Inferior parietal cortex (tissue), 1 donor: ENCODE results near the gene KIF26B.
"Not testable (repeated sequence)": the region's sequence is repeated elsewhere in the genome, so short reads cannot be mapped to it uniquely, and the experiment has no call there.

Source experiments
- DNase-seq: peaks from one replicate; pipeline ENCODE4 v3.0.0-alpha.2; 2016; ENCODE audit errors: extremely low spot score

The KIF26B gene

DNA sequence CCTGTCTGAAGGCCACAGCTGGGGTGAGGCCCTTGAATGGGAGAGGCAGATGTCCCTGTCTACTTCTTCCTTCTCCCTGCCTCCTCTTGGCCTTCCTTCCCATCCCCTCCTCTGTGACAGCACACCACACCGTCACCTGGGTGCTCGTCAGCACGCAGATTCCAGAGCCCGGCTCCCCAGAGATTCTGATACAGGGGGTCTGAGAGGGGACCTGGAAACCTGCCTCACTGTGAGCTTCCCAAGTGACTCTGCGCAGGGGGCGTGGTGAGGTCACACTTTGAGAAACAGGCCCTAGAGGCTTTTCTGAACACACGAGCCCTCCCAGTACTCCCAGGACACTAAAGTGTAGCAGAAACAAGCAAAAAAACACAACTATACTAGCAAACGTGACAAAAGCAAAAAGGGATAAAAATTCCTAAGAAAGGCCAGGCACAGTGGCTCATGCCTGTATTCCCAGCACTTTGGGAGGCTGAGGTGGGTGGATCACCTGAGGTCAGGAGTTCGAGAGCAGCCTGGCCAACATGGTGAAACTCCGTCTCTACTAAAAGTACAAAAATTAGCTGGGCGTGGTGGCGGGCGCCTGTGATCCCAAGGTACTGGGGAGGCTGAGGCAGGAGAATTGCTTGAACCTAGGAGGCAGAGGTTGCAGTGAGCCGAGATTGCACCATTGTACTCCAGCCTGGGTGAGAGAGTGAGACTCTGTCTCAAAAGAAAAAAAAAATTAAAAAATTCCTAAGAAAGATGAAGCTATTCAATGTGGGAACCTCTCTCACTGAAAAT is 201.3 kb downstream of the KIF26B start:
- DNase-seq = not testable (repeated sequence)

GRCh38 chr1:245356891-245357585 is 202.3 kb downstream of the KIF26B start:
- DNase-seq = no peak

DNA sequence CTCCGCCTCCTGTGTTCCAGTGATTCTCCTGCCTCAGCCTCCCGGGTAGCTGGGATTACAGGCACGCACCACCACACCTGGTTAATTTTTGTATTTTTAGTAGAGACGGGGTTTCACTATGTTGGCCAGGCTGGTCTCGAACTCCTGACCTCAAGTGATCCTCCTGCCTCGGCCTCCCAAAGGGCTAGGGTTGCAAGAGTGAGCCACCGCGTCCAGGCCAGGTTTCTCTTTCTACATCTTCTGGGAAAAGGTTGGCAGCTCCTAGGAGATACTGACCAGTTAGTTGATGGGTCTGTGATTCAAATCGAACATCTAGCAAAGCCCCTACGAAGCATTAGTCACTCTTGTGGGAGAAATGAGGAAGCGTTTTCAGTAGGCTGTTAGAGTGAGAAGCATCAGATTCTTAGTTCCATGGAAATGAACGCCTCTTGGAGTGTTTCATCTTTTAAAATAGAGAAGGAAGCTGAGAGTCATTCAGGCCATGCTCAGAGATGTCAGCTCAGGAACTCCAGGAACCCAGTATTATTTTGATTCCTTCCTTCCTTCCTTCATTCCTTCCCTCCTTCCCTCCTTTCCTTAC is 204.4 kb downstream of the KIF26B start:
- DNase-seq = not testable (repeated sequence)

DNA sequence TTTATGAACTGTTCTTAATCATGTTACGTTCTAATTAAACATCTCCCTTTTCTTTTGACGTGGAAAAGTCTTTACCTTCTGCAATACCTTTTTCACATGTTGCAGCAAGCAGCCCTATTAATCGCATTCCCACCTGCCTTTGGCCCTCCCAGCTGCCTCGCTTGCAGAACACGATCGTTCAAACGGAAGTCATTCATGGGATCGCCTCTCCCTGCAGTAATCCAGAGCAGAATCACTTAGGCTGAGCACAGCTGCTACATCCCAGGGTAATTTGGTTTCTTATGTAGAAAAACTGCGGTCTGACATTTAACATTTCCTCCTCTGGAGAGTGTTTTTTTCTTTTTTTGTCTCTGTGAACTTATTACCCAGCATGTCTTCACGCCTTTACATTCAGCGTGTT is 206.3 kb downstream of the KIF26B start:
- DNase-seq = no peak

DNA sequence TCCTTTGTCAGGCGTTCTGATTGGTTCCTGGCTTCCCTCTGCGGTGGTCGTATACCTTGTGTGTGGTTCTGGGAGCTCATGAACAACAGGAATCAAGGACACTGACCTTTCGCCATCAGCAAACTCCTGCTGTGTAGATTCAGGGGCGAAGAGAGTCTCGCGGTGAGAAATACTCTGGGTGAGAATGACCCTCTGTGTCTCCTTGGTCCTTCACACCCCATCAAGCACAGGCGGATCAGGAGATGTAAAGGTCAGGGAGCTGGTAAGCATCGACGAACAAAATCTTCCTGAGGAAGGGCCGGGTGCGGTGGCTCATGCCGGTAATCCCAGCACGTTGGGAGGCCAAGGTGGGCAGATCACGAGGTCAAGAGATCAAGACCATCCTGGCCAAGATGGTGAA is 207.2 kb downstream of the KIF26B start:
- DNase-seq = no peak

- DNase-seq = no peak
Observed at GRCh38 chr1:245363461-245364200, 208.8 kb downstream of the KIF26B start.

DNA sequence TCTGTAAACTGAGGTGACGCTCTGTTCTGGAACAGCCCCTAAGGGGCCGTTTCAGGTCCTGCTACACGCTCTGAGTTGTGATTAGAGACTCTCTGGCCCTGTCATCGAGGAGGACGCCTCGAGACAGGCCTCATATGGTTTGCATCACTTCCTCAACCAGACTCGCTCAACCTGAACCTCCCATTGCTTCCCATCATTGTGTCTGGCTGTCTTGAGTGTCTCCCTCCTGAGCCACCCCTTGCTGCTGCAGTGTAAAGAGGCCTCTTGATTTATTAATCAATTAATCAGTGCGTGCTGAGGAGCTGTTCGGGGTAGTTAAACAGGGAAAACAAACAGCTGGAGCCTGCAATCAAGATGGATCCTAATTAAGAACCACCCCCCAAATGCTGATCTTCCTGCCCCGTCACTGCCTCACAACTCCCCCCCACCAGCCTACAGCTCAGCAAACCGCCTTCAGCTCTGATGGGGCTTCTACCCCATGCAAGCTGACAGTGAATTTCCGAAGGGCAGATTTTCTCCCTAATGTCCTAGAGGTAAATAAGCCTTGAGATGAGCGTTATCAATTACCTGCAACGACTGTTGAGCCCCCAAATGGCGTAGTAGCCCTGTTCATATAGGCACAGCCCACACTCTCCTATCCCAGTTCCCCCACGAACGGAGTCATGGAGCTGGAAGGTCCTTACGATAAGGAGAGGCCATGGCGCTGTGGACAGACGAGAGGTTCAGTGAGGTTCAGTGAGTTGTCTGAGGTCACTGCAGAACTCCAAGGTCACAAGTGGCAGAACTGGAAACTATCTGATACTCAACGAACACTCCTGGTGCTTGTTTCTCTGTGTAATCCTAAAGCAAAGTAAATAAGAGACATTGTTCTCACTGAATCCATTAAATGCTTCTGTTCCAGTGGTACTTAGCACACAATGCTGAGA is 210.6 kb downstream of the KIF26B start:
- no peak for DNase-seq

DNA sequence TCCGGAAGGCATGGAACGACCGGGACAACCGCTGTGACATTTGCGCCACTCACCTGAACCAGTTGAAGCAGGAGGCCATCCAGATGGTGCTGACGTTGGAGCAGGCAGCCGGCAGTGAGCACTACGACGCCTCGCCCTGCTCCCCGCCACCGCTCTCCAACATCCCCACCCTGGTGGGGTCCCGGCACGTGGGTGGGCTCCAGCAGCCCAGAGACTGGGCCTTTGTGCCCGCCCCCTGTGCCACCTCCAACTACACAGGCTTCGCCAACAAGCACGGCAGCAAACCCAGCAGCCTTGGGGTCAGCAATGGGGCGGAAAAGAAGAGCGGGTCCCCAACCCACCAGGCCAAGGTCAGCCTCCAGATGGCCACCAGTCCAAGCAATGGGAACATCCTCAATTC is 212.1 kb downstream of the KIF26B start:
- no peak for DNase-seq

DNA sequence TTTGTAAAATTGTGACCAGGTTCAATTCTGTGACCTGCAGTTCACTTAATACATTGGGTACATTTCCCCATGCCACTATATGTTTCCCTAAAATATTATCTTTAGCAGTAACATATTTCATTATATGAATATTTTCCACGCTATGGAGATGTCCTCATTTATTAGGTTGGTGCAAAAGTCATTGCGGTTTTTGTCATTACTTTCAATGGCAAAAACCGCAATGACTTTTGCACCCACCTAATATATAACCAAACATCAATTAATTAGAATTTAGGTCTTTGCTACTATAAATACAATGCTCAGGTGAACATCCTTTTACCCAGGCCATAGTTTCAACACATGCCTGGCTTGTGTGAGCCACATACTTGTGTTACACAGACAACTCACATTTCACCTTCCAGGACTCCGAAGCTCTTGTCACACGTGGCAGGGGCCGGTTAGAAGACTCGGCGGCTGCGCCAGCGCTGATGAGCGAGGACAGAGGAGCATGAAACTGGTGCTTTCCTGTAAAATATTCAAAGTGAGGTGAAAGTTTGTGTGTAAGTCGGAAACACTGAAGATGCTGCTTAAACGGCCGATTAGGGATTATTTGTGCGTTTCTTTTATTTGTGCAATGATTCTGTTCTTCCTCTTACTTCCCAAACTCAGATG is 215.5 kb downstream of the KIF26B start:
- DNase-seq = no peak

DNA sequence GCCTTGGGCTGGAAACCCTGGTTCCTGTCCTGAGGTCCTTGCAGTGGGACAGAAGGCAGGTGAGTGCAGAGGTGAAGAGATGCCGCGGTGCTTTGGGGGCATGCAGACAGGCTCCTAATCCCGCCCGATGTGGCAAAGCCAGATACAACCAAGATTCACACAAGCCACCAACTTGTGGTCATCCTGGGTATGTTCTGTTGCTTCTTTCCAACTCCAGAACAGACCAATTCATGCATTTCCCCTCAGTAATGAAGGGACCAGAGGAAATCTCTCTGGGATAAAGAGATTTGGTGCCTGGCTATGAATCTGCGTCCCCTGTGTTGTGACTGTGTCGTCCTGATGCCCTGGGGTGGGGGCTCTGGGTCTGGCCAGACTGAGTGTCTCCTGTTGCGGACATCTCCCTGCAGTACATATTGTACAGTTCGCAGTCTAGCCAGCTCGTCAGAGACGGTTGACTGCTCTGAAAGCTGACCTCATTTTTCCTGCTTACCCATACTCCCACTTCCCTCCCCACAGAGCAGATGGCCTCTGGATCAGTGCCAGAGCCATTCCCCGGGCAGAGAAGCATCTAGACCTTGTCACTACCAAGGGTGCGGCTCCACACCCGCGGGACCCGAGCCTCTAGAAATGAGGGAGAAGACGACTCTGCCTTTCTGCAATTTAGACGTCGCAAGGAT is 216.3 kb downstream of the KIF26B start:
- DNase-seq = no peak

- DNase-seq = no peak
Observed at GRCh38 chr1:245373131-245373530, 218.3 kb downstream of the KIF26B start.

DNA sequence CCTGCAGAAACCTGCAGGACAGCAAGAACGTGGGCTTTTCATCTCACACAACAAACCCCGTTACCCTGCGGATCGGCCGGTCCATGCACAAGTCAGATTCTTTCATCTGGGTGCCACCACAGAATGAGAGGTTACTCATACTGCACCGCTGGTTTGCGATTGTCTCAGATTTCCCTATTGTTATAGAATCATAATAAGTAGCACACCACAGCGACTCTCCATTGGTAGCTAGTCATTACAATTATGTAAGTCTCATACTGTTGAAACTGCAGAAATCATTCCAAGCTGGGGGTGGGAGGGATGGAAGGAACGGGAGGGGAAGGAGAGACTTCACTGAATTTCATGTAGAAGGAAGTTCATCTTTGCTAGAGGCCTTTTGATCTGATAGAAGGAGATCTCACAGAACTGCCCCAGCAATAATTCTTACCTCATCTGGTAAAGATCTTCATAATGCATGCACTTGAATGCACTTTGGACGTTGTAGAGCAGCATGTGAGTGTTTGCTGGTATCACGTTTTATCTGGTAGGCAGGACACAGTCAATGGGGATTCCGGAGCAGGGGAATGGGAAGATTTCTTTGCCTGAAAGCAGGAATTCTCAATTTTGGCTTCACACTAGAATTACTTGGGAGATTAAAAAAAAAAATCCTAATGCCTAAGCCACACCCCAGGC is 221.1 kb downstream of the KIF26B start:
- DNase-seq = no peak

DNA sequence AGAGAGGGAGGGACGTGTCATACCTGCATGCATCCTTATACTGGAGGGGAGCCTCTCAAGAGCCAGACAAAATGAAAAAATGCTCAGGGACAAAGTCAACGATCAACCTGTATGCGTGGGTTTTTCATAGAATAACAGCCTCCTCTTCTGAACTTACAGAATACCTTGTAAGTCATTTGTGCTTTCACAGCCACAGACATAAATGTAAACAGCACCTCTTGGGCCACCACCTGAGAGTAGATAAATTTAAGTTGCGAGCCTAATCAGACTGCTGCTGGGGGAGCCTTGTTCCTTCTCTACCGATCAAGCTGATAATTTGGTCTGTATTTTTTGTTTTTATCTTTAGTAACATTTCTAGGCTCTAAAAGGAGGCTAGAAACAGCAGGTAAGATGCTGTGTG is 223.1 kb downstream of the KIF26B start:
- DNase-seq = no peak

- no peak for DNase-seq
Observed at GRCh38 chr1:245378311-245378722, 223.5 kb downstream of the KIF26B start.

DNA sequence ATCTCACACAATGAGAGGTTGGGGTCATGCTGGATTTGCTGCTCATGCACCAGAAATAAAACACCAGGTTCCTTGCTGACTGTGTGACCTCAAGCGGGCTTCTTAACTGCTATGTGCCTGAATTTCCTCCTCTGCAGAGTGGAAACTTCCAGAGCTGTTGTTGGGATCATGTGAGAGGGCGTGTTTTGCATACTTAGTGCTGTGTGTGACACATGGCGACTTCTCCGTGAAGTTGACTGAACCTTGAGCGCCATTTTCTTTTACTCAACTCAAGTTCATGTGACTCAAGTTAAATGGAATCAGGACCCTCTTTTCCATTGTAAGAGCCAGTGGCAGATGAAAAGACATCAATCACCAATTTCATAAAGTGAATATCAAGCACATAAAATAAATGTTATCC is 224.0 kb downstream of the KIF26B start:
- DNase-seq = no peak

DNA sequence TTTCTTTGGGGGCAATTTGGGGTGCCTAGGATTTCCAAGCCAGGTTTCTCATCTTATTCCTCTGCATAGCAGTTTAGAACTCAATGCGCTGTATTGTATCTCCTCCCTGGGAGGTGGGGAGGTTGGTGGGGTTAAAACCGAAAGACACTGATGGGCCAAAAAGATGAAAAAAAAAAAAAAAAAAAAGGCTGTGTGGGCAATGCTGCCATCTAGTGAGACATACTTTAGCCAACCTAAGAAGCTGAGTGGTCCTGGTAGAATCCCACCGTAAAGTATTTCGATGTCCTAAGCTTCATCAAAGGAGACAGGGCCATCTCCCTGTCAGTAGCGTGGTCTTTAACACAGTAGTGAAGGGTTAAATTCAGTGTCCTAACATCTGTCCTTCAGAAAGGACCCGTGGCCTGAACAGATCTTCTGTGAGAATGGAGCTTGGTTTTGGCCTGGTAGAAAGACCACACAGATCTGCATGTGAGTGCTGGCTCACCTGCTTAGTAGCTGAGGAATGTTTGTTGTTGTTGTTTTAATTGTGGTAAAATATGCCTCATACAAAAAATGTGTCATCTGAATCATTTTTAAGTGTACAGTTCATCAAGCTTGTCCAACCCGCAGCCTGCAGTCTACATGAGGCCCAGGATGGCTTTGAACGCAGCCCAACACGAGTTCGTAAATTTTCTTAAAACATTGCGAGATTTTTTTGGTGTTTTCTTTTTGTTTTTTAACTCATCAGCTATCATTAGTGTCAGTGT is 226.2 kb downstream of the KIF26B start:
- DNase-seq = no peak

DNA sequence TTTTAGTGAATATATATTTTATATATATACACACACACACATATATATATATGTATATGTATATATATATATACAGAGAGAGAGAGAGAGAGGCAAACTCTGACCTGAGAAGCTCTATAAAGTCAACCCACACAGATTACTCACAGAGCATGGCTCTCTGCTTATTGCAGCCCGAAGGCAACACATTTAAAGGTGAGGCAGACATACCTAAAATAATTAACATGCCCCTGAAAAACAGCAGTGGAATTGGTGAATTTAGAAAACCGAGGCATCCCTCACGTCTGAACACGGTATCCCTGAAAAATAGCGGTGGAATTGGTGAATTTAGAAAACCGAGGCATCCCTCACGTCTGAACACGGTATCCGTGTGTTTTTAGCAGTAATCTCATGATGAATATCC is 228.2 kb downstream of the KIF26B start:
- no peak for DNase-seq

- DNase-seq = no peak
Observed at GRCh38 chr1:245383396-245384330, 228.9 kb downstream of the KIF26B start.
